DND-41 (cell line): Measurements from ENCODE around the gene GALNT18.

Experiments
- ATAC-seq: fragments of 200-7000 bp; cut with Tn5 transposase; 3 replicates; pipeline ENCODE4 v1.9.1; 2021; ENCODE audit warnings: low read depth; ENCODE audit not compliant: insufficient read depth
- DNase-seq: peaks from one replicate; pipeline ENCODE4 v3.0.0-alpha.2; 2020
- H2AFZ ChIP-seq: 2 replicates; pipeline ENCODE4 v1.6.0; 2012; ENCODE audit warnings: low read depth, low read length
- H3K27ac ChIP-seq: 2 replicates; pipeline ENCODE4 v1.5.1; 2012; ENCODE audit warnings: low read length, inconsistent platforms
- H3K27me3 ChIP-seq: fragments of 200-600 bp; sonication (generic); 2 replicates; pipeline ENCODE4 v1.6.0; 2012; ENCODE audit warnings: low read length, mild to moderate bottlenecking, inconsistent platforms; ENCODE audit not compliant: insufficient read depth, poor library complexity
- H3K36me3 ChIP-seq: 2 replicates; pipeline ENCODE4 v1.5.1; 2012; ENCODE audit warnings: low read length, inconsistent platforms; ENCODE audit not compliant: insufficient read depth
- H3K4me1 ChIP-seq: 2 replicates; pipeline ENCODE4 v1.5.1; 2012; ENCODE audit warnings: mild to moderate bottlenecking, low read length; ENCODE audit not compliant: insufficient read depth
- H3K4me2 ChIP-seq: 2 replicates; pipeline ENCODE4 v1.6.0; 2012; ENCODE audit warnings: mild to moderate bottlenecking, moderate library complexity, low read length, inconsistent platforms; ENCODE audit not compliant: insufficient read depth
- H3K4me3 ChIP-seq, 2 experiments: fragments of 200-600 bp in 1 of 2; shearing (Covaris generic) in 1 of 2; 2 replicates each; pipeline ENCODE4 v1.5.1; 2012 to 2016; ENCODE audit warnings: inconsistent platforms in 2 of 2, low read length in 2 of 2, mild to moderate bottlenecking in 2 of 2, low read depth in 1 of 2, moderate library complexity in 1 of 2
- H3K79me2 ChIP-seq: 2 replicates; pipeline ENCODE4 v1.6.0; 2012; ENCODE audit warnings: low read length, inconsistent platforms; ENCODE audit not compliant: insufficient read depth
- H3K9ac ChIP-seq: 2 replicates; pipeline ENCODE4 v1.6.0; 2012; ENCODE audit warnings: low read depth, mild to moderate bottlenecking, inconsistent platforms, low read length, moderate library complexity
- H3K9me3 ChIP-seq: 2 replicates; pipeline ENCODE4 v1.5.1; 2012; ENCODE audit warnings: low read length, moderate library complexity, mild to moderate bottlenecking, inconsistent platforms; ENCODE audit not compliant: insufficient read depth, severe bottlenecking
- H4K20me1 ChIP-seq: 2 replicates; pipeline ENCODE4 v1.6.0; 2012; ENCODE audit warnings: low read length; ENCODE audit not compliant: insufficient read depth
- CTCF ChIP-seq: IDR thresholded peaks from 2 replicates; pipeline ENCODE4 v1.5.1; 2012; ENCODE audit warnings: borderline replicate concordance, low read length, moderate library complexity, mild to moderate bottlenecking; ENCODE audit not compliant: poor library complexity, severe bottlenecking; ENCODE audit errors: extremely low read depth
- EZH2 ChIP-seq: IDR thresholded peaks from 3 replicates; pipeline ENCODE4 v1.6.1; 2012; ENCODE audit warnings: borderline replicate concordance, low read depth, mild to moderate bottlenecking, moderate library complexity, low read length, inconsistent platforms; ENCODE audit not compliant: severe bottlenecking

The GALNT18 gene

GRCh38 chr11:11420191-11420898 lies 201.5 kb downstream of the GALNT18 start:
- no peak overlapping the region for H3K4me2 ChIP-seq
- H2AFZ ChIP-seq = no peak overlapping the region
- H3K4me3 ChIP-seq = no peak overlapping the region
- TF ChIP-seq CTCF = no peak
- no peak overlapping the region for H3K27ac ChIP-seq
- DNase-seq (no peak), ATAC-seq (no peak)
- H4K20me1 ChIP-seq = peaks cover 7% of the 10 kb centered on the region; the same call in 1 of the 2 replicates
- no peaks in the 10 kb centered on the region for H3K9me3 ChIP-seq
- H3K4me1 ChIP-seq = no peaks in the 10 kb centered on the region
- H3K36me3 ChIP-seq = no peaks in the 10 kb centered on the region
- H3K9ac ChIP-seq = no peak overlapping the region
- H3K27me3 ChIP-seq = peaks cover 32% of the 10 kb centered on the region
- H3K79me2 ChIP-seq = no peaks in the 10 kb centered on the region

- no peak for ATAC-seq
- no peak overlapping the region for H2AFZ ChIP-seq
- no peaks in the 10 kb centered on the region for H3K36me3 ChIP-seq
- no peak overlapping the region for H3K4me2 ChIP-seq
- no peaks in the 10 kb centered on the region for H3K79me2 ChIP-seq
- TF ChIP-seq CTCF (no peak), EZH2 (no peak)
- H3K4me1 ChIP-seq = no peaks in the 10 kb centered on the region
- H3K9ac ChIP-seq = no peak overlapping the region
- H4K20me1 ChIP-seq = peaks cover 10% of the 10 kb centered on the region; the same call in 1 of the 2 replicates
- no peaks in the 10 kb centered on the region for H3K9me3 ChIP-seq
- no peak overlapping the region for H3K4me3 ChIP-seq
- peaks cover 37% of the 10 kb centered on the region for H3K27me3 ChIP-seq
- H3K27ac ChIP-seq = no peak overlapping the region
- DNase-seq = no peak
These were observed 202.1 kb downstream of the GALNT18 start for GRCh38 chr11:11419747-11420146.

GRCh38 chr11:11416917-11417316 lies 204.9 kb downstream of the GALNT18 start:
- Histone ChIP-seq H3K79me2 (no peaks in the 10 kb centered on the region), H3K4me1 (no peaks in the 10 kb centered on the region), H3K27me3 (peaks cover 34% of the 10 kb centered on the region), H2AFZ (no peak overlapping the region), H3K27ac (no peak overlapping the region), H3K4me2 (no peak overlapping the region), H3K4me3 (no peak overlapping the region), H4K20me1 (peaks cover 10% of the 10 kb centered on the region; the same call in 1 of the 2 replicates), H3K36me3 (no peaks in the 10 kb centered on the region), H3K9ac (no peak overlapping the region), H3K9me3 (no peaks in the 10 kb centered on the region)
- ATAC-seq = no peak
- no peak for DNase-seq
- TF ChIP-seq EZH2 = no peak
- no peak for TF ChIP-seq CTCF
